Spleen (tissue), 11 donors: Measurements from ENCODE around the gene CD4. TPM values are rescaled to one million over a fixed set of nuclear protein-coding genes. Genes with fewer than 3 reads are reported as not detected.
A peak's percentile ranks its signal among the peaks of the same experiment; 100 is the strongest.

Source experiments
- DNase-seq: peaks from one replicate; pipeline ENCODE4 v3.0.0-alpha.2; 2020
- H3K27ac ChIP-seq, 8 donors: fragments of 200-600 bp; sonication (generic) in 7 of 8; 1 replicate in 4 of 8; 2 replicates in 4 of 8; pipeline versions ENCODE4 v1.5.0 to v1.8.0; 2016 to 2021; ENCODE audit warnings: inconsistent platforms in 4 of 8, mild to moderate bottlenecking in 4 of 8, moderate library complexity in 1 of 8
- H3K27me3 ChIP-seq, 7 donors: fragments of 200-600 bp; sonication (generic) in 6 of 7; replicated peaks in 1 of 7; 1 replicate in 4 of 7; 2 replicates in 3 of 7; pipeline versions ENCODE4 v1.5.0 to v1.8.0; 2016 to 2021; ENCODE audit warnings: inconsistent platforms in 3 of 7, mild to moderate bottlenecking in 1 of 7
- H3K36me3 ChIP-seq, 6 donors: fragments of 200-600 bp; sonication (generic) in 5 of 6; 1 replicate in 4 of 6; 2 replicates in 2 of 6; pipeline versions ENCODE4 v1.5.0 to v1.8.0; 2016 to 2021; ENCODE audit warnings: inconsistent platforms in 2 of 6
- H3K4me1 ChIP-seq, 6 donors: fragments of 200-600 bp; sonication (generic) in 5 of 6; 1 replicate in 3 of 6; 2 replicates in 3 of 6; pipeline versions ENCODE4 v1.5.0 to v1.8.0; 2016 to 2021; ENCODE audit warnings: inconsistent platforms in 3 of 6
- H3K4me3 ChIP-seq, 8 donors: fragments of 200-600 bp; sonication (generic) in 7 of 8; 1 replicate in 4 of 8; 2 replicates in 4 of 8; pipeline versions ENCODE4 v1.5.0 to v1.8.0; 2016 to 2021; ENCODE audit warnings: inconsistent platforms in 4 of 8, mild to moderate bottlenecking in 4 of 8, moderate library complexity in 2 of 8
- H3K9me3 ChIP-seq, 8 donors: fragments of 200-600 bp; sonication (generic) in 7 of 8; 1 replicate in 4 of 8; 2 replicates in 4 of 8; pipeline versions ENCODE4 v1.5.0 to v1.8.0; 2016 to 2021; ENCODE audit warnings: inconsistent platforms in 4 of 8
- CTCF ChIP-seq, 11 experiments: fragments of 200-600 bp in 7 of 11; fragments of 450-650 bp in 4 of 11; sonication (generic) in 4 of 11; IDR thresholded peaks in 8 of 11; conservative IDR thresholded peaks in 3 of 11; 1 replicate in 7 of 11; 2 replicates in 4 of 11; pipeline versions ENCODE4 v1.4.0 to v1.8.0; 2016 to 2021; ENCODE audit warnings: antibody characterized with exemption in 11 of 11, inconsistent platforms in 4 of 11, mild to moderate bottlenecking in 1 of 11
- POLR2A ChIP-seq, 3 donors: fragments of 450-650 bp; IDR thresholded peaks; one replicate each; pipeline ENCODE4 v1.5.1; 2017; ENCODE audit warnings: antibody characterized with exemption in 3 of 3, mild to moderate bottlenecking in 1 of 3
- POLR2AphosphoS5 ChIP-seq, 3 donors: sonication (generic); formaldehyde crosslinking; IDR thresholded peaks; one replicate each; pipeline ENCODE4 v1.5.1; 2017; ENCODE audit warnings: antibody characterized with exemption in 3 of 3
- WGBS, 5 donors: extraction: QIAGEN DNeasy Blood & Tissue Kit in 3 of 5; methylation state at CpG; one replicate each; pipeline versions ENCODE4 v1.1.5 to v1.1.7; 2013 to 2018; 5-methylcytosine and 5-hydroxymethylcytosine counted together
- intact Hi-C: fragments of 100-400 bp; cut with DNase I; formaldehyde crosslinking; loops from one replicate; pipeline ENCODE4 v1.15.0; 2023; ENCODE audit warnings: low total_unique reads
- polyA plus RNA-seq, 3 donors: library from polyadenylated mRNA; stranded (reverse); fragments of 200-250 nt; gene quantifications; one replicate each; pipeline ENCODE4 v1.2.1, GENCODE V29; 2013
- total RNA-seq, 7 donors: library from RNA; depleted of rRNA in 3 of 7; stranded (reverse); fragments of >200 nt in 3 of 7; fragmentation: NEBNext Ultra II Directional in 4 of 7; extraction: Animal tissue kit (Norgen Biotek cat#: 25700) in 4 of 7; gene quantifications; one replicate each; pipeline versions ENCODE4 v1.1.0 to v1.2.1, GENCODE V29; 2016 to 2021
- donor health status: healthy with polysubstance abuse.
- donor health status: DM: no; HTN: no; CAD: no; lungs with moderate emphysema.
- donor health status: DM: no; HTN: no; CAD: no.
- donor health status: Bipolar disorder and iron deficiency.
- donor health status: healthy.
- donor health status: DM: no; HTN: no; CAD: no.
- donor health status: DM: yes; HTN: yes; CAD: no.

The CD4 gene
- total and polyA plus RNA-seq, 10 donors, result 21.8 to 207 (median 151) TPM

- peak overlapping the region; percentile 57 to 90 (median 65) for H3K4me3 ChIP-seq
- no peaks in the 10 kb centered on the region for H3K9me3 ChIP-seq
- H3K27ac ChIP-seq, result peak overlapping the region; percentile 96 to 99 (median 98)
- intact Hi-C loops, result loop anchor here (10.0 kb wide), 1 partner anchor 72 kb away; the partner anchor contains the start of genes GPR162 and P3H3
- 7 to 10% (median 8%) methylated on average over 19 to 24 of the region's 24 CpGs for WGBS, 5 donors
- H3K27me3 ChIP-seq, result no peaks in the 10 kb centered on the region
- H3K36me3 ChIP-seq, result peaks cover 0 to 48% (median 42%) of the 10 kb centered on the region in 6 donors
- peak in 2 of 11 experiments; percentile 22 to 36 for TF ChIP-seq CTCF (IDR thresholded peaks at IDR 0.05 in 8 of 11, conservative IDR thresholded peaks at IDR 0.05 in 3 of 11)
- TF ChIP-seq POLR2AphosphoS5 (IDR thresholded peaks at IDR 0.05), result no peak
- DNase-seq, result no peak
- H3K4me1 ChIP-seq, result peaks cover 16 to 37% (median 25%) of the 10 kb centered on the region in 6 donors
These were observed 37.0 kb upstream of the CD4 start for GRCh38 chr12:6752167-6752920.

GRCh38 chr12:6752921-6753771, 36.2 kb upstream of the CD4 start, which contains the start of gene MLF2:
TSS of gene MLF2 (minus strand) at chr12:6753141. CDS start at chr12:6752334, 807 bp downstream.
- 0 to 1% (median 0%) methylated on average over 29 to 62 of the region's 62 CpGs for WGBS, 5 donors

GRCh38 chr12:6753772-6754356, 35.5 kb upstream of the CD4 start:
- peak overlapping the region; percentile 96 to 99 (median 98) for H3K27ac ChIP-seq
- DNase-seq, result no peak
- no peaks in the 10 kb centered on the region for H3K27me3 ChIP-seq
- no peak for TF ChIP-seq POLR2A (IDR thresholded peaks at IDR 0.05)
- TF ChIP-seq CTCF (IDR thresholded peaks at IDR 0.05 in 8 of 11, conservative IDR thresholded peaks at IDR 0.05 in 3 of 11), result peak in 3 of 11 experiments; percentile 16 to 57 (median 18)
- TF ChIP-seq POLR2AphosphoS5 (IDR thresholded peaks at IDR 0.05), result no peak
- peak overlapping the region in 4 of 8 donors; percentile 60 to 88 (median 62) for H3K4me3 ChIP-seq
- intact Hi-C loops, result loop anchor here (10.0 kb wide), 1 partner anchor 71 kb away; the partner anchor contains the start of genes GPR162 and P3H3
- 0 to 2% (median 1%) methylated on average over 5 to 7 of the region's 7 CpGs for WGBS, 5 donors
- H3K9me3 ChIP-seq, result no peaks in the 10 kb centered on the region
- peaks cover 0 to 33% (median 26%) of the 10 kb centered on the region in 6 donors for H3K36me3 ChIP-seq
- H3K4me1 ChIP-seq, result peaks cover 16 to 44% (median 25%) of the 10 kb centered on the region in 6 donors

More at GRCh38 chr12:6752921-6753771, 36.2 kb upstream of the CD4 start, which contains the start of gene MLF2:
- Histone ChIP-seq H3K27ac (peak within 1 kb of the TSS; percentile 96 to 99 (median 98)), H3K4me1 (peaks cover 16 to 37% (median 25%) of the 10 kb centered on the region in 6 donors), H3K9me3 (no peaks in the 10 kb centered on the region), H3K27me3 (no peaks in the 10 kb centered on the region), H3K36me3 (peaks cover 0 to 40% (median 34%) of the 10 kb centered on the region in 6 donors), H3K4me3 (peak within 1 kb of the TSS; percentile 57 to 90 (median 65))
- TF ChIP-seq POLR2A (IDR thresholded peaks at IDR 0.05), result peak in 2 of 3 donors; percentile 62 to 81
- peak; percentile 97 to 100 (median 98) for TF ChIP-seq CTCF (IDR thresholded peaks at IDR 0.05 in 8 of 11, conservative IDR thresholded peaks at IDR 0.05 in 3 of 11)
- peak; percentile 96 to 99 (median 97) for TF ChIP-seq POLR2AphosphoS5 (IDR thresholded peaks at IDR 0.05)
- DNase-seq, result peak; percentile 99
- intact Hi-C loops, result loop anchor here (10.0 kb wide), 1 partner anchor 72 kb away; the partner anchor contains the start of genes GPR162 and P3H3
